Common myeloid progenitor, CD34-positive (primary cell): ENCODE data around the gene ZDHHC23. TPM values are rescaled to one million over a fixed set of nuclear protein-coding genes. Genes with fewer than 3 reads are reported as not detected.

ENCODE experiments used
- CTCF ChIA-PET: fragments of 350-600 bp; sonication (Branson Sonifier 250); formaldehyde crosslinking; loops from one replicate; lab custom pipeline; 2021; ENCODE audit warnings: antibody characterized with exemption; lab: Charles Lee
- POLR2A ChIA-PET: fragments of 350-600 bp; sonication (Branson Sonifier 250); formaldehyde crosslinking; loops from one replicate; lab custom pipeline; 2021; ENCODE audit warnings: antibody characterized with exemption; lab: Charles Lee
- DNase-seq, 3 donors: peaks; one replicate each; pipeline versions ENCODE4 v3.0.0 to v3.0.0-alpha.2; 2013
- H3K27ac ChIP-seq, 2 experiments: 1 replicate in 1 of 2; 2 replicates in 1 of 2; pipeline ENCODE4 v1.7.0; 2013; ENCODE audit warnings: inconsistent platforms in 2 of 2, low read length in 2 of 2, mild to moderate bottlenecking in 2 of 2, low read depth in 1 of 2, moderate library complexity in 1 of 2; ENCODE audit not compliant: severe bottlenecking in 2 of 2, insufficient read depth in 1 of 2, poor library complexity in 1 of 2
- H3K27me3 ChIP-seq, 5 experiments: replicated peaks in 2 of 5; 1 replicate in 3 of 5; 2 replicates in 2 of 5; pipeline versions ENCODE4 v1.6.1 to v1.7.0; 2013; ENCODE audit warnings: low read length in 4 of 5, mild to moderate bottlenecking in 2 of 5, moderate library complexity in 2 of 5, inconsistent platforms in 1 of 5; ENCODE audit not compliant: insufficient read depth in 5 of 5, control insufficient read depth in 4 of 5
- H3K36me3 ChIP-seq, 4 experiments: 1 replicate in 2 of 4; 2 replicates in 2 of 4; pipeline versions ENCODE4 v1.6.1 to v1.7.0; 2013; ENCODE audit warnings: low read length in 3 of 4, control low read depth in 1 of 4, mild to moderate bottlenecking in 1 of 4; ENCODE audit not compliant: control insufficient read depth in 4 of 4, insufficient read depth in 4 of 4
- H3K4me1 ChIP-seq, 4 experiments: 1 replicate in 3 of 4; 2 replicates in 1 of 4; pipeline versions ENCODE4 v1.6.1 to v1.7.1; 2013; ENCODE audit warnings: low read length in 3 of 4, mild to moderate bottlenecking in 3 of 4, control low read depth in 1 of 4, inconsistent platforms in 1 of 4, moderate library complexity in 1 of 4; ENCODE audit not compliant: control insufficient read depth in 4 of 4, insufficient read depth in 4 of 4; ENCODE audit errors: control extremely low read depth in 1 of 4
- H3K4me3 ChIP-seq, 7 experiments: 1 replicate in 4 of 7; 2 replicates in 3 of 7; pipeline versions ENCODE4 v1.5.1 to v1.7.0; 2013; ENCODE audit warnings: mild to moderate bottlenecking in 7 of 7, low read length in 6 of 7, moderate library complexity in 6 of 7, inconsistent platforms in 2 of 7, low read depth in 2 of 7, control low read depth in 1 of 7; ENCODE audit not compliant: insufficient read depth in 4 of 7, control insufficient read depth in 1 of 7; ENCODE audit errors: extremely low read depth in 1 of 7
- H3K9me3 ChIP-seq, 5 experiments: 1 replicate in 4 of 5; 2 replicates in 1 of 5; pipeline versions ENCODE4 v1.6.1 to v1.7.1; 2013; ENCODE audit warnings: low read length in 4 of 5, mild to moderate bottlenecking in 2 of 5, inconsistent platforms in 1 of 5, low read depth in 1 of 5, moderate library complexity in 1 of 5; ENCODE audit not compliant: control insufficient read depth in 4 of 5, insufficient read depth in 2 of 5; ENCODE audit errors: control extremely low read depth in 1 of 5
- WGBS: methylation state at CpG from one replicate; pipeline ENCODE4 v1.1.5; 2013; ENCODE audit not compliant: insufficient coverage; 5-methylcytosine and 5-hydroxymethylcytosine counted together
- polyA plus RNA-seq: library from polyadenylated mRNA; unstranded; fragments of 120-200 nt; gene quantifications from one replicate; pipeline ENCODE4 v1.2.1, GENCODE V29; 2013

The ZDHHC23 gene, protein sequence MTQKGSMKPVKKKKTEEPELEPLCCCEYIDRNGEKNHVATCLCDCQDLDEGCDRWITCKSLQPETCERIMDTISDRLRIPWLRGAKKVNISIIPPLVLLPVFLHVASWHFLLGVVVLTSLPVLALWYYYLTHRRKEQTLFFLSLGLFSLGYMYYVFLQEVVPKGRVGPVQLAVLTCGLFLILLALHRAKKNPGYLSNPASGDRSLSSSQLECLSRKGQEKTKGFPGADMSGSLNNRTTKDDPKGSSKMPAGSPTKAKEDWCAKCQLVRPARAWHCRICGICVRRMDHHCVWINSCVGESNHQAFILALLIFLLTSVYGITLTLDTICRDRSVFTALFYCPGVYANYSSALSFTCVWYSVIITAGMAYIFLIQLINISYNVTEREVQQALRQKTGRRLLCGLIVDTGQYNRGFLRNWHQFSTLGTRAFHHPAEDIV
- polyA plus RNA-seq, result 10.5 TPM

DNA sequence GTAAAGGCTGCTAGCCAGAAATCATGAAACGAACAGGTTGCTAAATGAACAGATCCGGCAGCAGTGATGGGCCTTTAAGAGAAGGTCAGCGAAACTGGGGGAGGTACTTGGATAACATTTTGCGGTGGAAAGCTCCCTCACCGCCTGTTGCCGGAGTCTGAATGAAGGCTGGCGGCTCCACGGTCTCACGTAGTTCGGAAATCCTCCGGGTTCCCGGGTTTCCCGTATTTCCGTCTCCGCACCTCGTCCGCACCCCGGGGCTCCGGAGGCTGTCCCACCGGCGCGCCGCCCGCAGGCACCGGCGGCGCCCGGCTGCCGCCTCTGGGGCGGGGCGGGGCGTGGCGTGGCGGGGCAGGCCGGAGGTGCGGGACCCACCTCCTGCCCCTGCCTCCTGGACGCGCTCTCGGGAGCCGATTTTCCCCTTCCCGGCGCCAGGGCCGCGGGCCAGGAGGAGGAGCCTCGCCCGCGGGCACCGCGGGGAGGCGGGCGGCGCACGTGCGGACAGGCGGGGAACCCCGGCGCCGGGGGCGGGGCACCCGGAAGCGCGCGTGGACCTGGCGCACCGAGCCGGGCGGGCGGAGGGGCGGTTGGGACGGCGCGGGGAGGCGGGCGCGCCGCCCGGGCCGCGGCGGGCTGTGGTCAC lies at the start of gene ZDHHC23:
TSS of gene ZDHHC23 (plus strand) at position 642 of the 643 bp plus-strand sequence. CDS start 790 bp downstream, outside the sequence.
- H3K4me1 ChIP-seq, result peaks cover 3 to 20% (median 15%) of the 10 kb centered on the region in 4 experiments
- no peaks in the 10 kb centered on the region for H3K27me3 ChIP-seq
- H3K36me3 ChIP-seq, result peaks cover 0 to 1% (median 0%) of the 10 kb centered on the region in 4 experiments
- no peaks in the 10 kb centered on the region for H3K9me3 ChIP-seq
- WGBS, result under 1% methylated on average over 58 of the region's 80 CpGs
- no peak within 1 kb of the TSS for H3K27ac ChIP-seq
- peak; percentile 61 to 75 (median 71) for DNase-seq
- CTCF ChIA-PET, result no interaction called here
- POLR2A ChIA-PET, result no interaction called here
- peak within 1 kb of the TSS; percentile 67 to 85 (median 79) for H3K4me3 ChIP-seq

DNA sequence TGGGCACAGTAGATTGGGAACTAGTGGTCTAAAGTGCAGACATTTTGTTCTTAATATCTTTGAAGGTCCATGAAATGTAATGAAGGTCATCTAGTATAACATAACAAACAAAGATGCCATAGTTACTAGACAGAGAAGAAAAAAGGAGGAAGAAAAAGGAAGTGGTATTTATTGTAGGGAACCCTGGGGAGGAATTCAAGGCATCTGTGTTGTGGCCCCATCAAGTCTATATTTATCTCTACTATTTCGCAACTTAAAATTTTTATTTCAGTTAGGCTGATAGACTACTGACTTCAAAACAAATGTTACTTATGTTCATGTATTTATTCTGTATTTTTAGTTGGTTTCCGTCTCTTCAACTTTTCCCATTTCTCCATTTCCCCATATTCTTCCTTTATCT lies 48.9 kb upstream of the ZDHHC23 start:
- H3K4me3 ChIP-seq, result no peak overlapping the region
- no peaks in the 10 kb centered on the region for H3K36me3 ChIP-seq
- ChIA-PET POLR2A (no interaction called here), CTCF (interaction anchor here (0.7 to 1.2 kb wide), 3 partner anchors 9 to 138 kb away, joined by 3 read pairs; no protein-coding TSS in a partner anchor)
- H3K27me3 ChIP-seq, result no peaks in the 10 kb centered on the region
- peaks cover 0 to 12% (median 5%) of the 10 kb centered on the region in 4 experiments for H3K4me1 ChIP-seq
- H3K9me3 ChIP-seq, result no peaks in the 10 kb centered on the region
- peak in 2 of 3 donors; percentile 24 to 28 for DNase-seq
- H3K27ac ChIP-seq, result no peak overlapping the region
- no CpG with 5 or more reads among the region's 2 CpGs for WGBS

DNA sequence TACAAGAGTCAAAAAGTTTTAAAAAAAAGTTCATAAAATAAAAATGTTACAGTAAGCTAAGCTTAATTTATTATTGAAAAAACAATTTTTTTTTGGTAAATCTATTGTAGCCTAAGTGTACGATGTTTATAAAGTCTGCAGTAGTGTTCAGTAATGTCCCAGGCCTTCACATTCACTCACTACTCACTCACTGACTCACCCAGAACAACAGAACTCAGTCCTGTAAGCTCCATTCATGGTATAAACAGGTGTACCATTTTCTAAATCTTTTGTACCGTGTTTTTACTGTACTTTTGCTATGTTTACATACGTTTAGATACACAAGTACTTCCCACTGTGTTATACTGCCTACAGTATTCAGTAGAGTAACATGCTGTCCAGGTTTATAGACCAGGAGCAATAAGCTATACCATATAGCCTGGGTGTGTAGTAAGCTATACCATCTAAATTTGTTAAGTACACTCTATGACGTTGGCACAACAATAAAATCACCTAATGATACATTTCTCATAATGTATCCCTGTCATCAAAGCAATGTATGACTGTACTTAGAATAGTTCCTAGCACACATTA lies 41.2 kb upstream of the ZDHHC23 start:
- CTCF ChIA-PET, result interaction anchor here (0.6 to 1.8 kb wide), 6 partner anchors 11 to 248 kb away, joined by 3 to 9 read pairs (median 4); no protein-coding TSS in a partner anchor
- WGBS, result no CpG with 5 or more reads among the region's 4 CpGs
- DNase-seq, result no peak

DNA sequence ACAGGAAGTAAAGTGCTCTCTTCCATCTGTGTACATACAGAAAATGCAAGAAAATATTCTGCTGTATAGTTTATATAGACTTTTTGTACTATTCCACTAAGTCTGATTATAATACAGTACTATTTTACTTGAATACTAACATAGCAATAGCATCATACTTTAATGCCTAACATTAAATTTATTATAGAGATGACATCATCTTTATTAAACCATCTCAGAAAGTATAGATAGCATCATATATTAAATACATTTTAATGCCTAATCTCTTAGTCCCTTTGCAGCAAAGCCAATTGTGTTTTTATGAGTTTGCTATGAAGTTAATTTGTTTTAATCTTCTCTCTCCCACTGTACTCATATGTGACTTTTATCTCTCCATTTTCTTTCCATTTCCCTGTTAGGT lies 39.7 kb upstream of the ZDHHC23 start:
- ChIA-PET CTCF (interaction anchor here (1.1 to 1.5 kb wide), 3 partner anchors 9 to 63 kb away, joined by 3 to 5 read pairs (median 4); no protein-coding TSS in a partner anchor), POLR2A (no interaction called here)
- peaks cover 0 to 2% (median 0%) of the 10 kb centered on the region in 4 experiments for H3K4me1 ChIP-seq
- peaks cover 0 to 5% (median 3%) of the 10 kb centered on the region in 5 experiments for H3K9me3 ChIP-seq
- no peak overlapping the region for H3K27ac ChIP-seq
- no peak overlapping the region for H3K4me3 ChIP-seq
- no peaks in the 10 kb centered on the region for H3K36me3 ChIP-seq
- no peaks in the 10 kb centered on the region for H3K27me3 ChIP-seq
- DNase-seq, result no peak

More for the DNA sequence above, 41.2 kb upstream of the ZDHHC23 start:
- no peaks in the 10 kb centered on the region for H3K36me3 ChIP-seq
- peaks cover 0 to 5% (median 3%) of the 10 kb centered on the region in 5 experiments for H3K9me3 ChIP-seq
- no peaks in the 10 kb centered on the region for H3K4me1 ChIP-seq
- H3K27ac ChIP-seq, result no peak overlapping the region
- H3K4me3 ChIP-seq, result no peak overlapping the region
- H3K27me3 ChIP-seq, result no peaks in the 10 kb centered on the region
- POLR2A ChIA-PET, result interaction anchor here (0.6 kb wide), 1 partner anchor 176 kb away, joined by 4 read pairs; no protein-coding TSS in a partner anchor

DNA sequence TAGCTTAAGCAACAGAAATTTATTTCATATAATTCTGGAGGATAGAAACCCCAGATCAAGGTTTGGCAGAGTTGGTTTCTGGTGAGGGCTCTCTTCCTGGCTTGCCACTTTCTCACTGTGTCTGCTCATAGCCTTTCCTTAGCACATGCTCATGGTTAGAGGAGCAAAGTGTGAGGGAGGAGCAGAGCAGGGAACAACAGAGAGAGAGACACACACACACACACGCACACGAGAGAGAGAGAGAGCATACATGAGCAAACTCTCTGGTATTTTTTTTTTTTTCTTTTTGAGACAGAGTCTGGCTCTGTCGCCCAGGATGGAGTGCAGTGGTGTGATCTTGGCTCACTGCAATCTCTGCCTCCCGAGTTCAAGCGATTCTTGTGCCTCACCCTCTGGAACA lies 36.8 kb upstream of the ZDHHC23 start:
- H3K27me3 ChIP-seq, result no peaks in the 10 kb centered on the region
- POLR2A ChIA-PET, result no interaction called here
- CTCF ChIA-PET, result interaction anchor here (1.4 to 5.7 kb wide), 2 partner anchors 66 to 74 kb away, joined by 4 to 29 read pairs; no protein-coding TSS in a partner anchor

DNA sequence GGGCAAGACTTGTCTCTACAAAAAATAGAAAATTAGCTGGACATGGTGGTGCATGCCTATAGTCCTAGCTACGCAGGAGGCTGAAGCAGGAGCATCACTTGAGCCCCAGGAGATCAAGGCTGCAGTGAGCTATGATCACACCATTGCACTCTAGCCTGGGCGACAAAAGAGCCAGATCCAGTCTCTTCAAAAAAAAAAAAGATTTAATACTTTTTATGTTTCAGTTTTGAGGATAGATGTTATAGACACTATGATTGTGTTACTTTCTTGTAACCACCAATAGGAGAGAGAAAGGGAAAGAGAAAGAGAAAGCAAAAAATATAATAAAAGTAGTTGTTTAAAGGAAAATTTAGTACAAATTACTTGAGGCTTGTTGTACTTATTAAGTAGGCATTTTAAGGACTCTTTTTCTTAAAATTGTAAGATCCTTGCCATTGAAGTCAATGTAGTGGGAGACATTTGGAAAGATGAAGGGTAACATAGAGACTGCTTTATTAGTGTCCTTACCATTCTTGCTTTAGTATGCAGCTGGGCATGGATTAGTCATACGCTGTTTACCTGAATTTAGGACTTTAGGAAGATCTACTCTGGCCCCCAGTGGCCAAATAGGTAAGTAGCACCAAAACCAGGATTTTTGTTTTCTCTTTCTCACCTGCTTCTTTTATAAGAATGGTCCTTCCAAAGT lies 35.1 kb upstream of the ZDHHC23 start:
- H3K4me1 ChIP-seq, result peaks cover 0 to 2% (median 0%) of the 10 kb centered on the region in 4 experiments
- no peaks in the 10 kb centered on the region for H3K27me3 ChIP-seq
- ChIA-PET POLR2A (interaction anchor here (0.7 kb wide), 1 partner anchor 167 kb away, joined by 3 read pairs; no protein-coding TSS in a partner anchor), CTCF (interaction anchor here (0.8 to 5.7 kb wide), 13 partner anchors 11 to 417 kb away, joined by 3 to 29 read pairs (median 4); no protein-coding TSS in a partner anchor)
- no peaks in the 10 kb centered on the region for H3K9me3 ChIP-seq
- peak overlapping the region in 1 of 2 experiments; percentile 47 for H3K27ac ChIP-seq
- 100% methylated on average over 1 of the region's 3 CpGs for WGBS
- H3K4me3 ChIP-seq, result peak overlapping the region in 5 of 7 experiments; percentile 7 to 73 (median 46)
- peak; percentile 74 to 80 (median 77) for DNase-seq
- H3K36me3 ChIP-seq, result no peaks in the 10 kb centered on the region

More for the DNA sequence above, 36.8 kb upstream of the ZDHHC23 start:
- no peak for DNase-seq
- Histone ChIP-seq H3K27ac (no peak overlapping the region), H3K36me3 (no peaks in the 10 kb centered on the region), H3K9me3 (no peaks in the 10 kb centered on the region), H3K4me1 (peaks cover 0 to 2% (median 0%) of the 10 kb centered on the region in 4 experiments), H3K4me3 (no peak overlapping the region)
- WGBS, result 95% methylated on average over 2 of the region's 5 CpGs
